Tibial nerve (tissue), 4 donors: ENCODE results near the gene OSCAR. TPM values are rescaled to one million over a fixed set of nuclear protein-coding genes. Genes with fewer than 3 reads are reported as not detected.

Source experiments
- DNase-seq, 2 donors: peaks; one replicate each; pipeline ENCODE4 v3.0.0-alpha.2; 2019; ENCODE audit warnings: low spot score in 2 of 2
- H3K27ac ChIP-seq, 4 donors: fragments of 200-600 bp; sonication (generic) in 3 of 4; one replicate each; pipeline ENCODE4 v1.5.1; 2017 to 2019; ENCODE audit warnings: mild to moderate bottlenecking in 1 of 4
- H3K27me3 ChIP-seq, 2 donors: fragments of 200-600 bp; sonication (generic) in 1 of 2; one replicate each; pipeline versions ENCODE4 v1.5.1 to v1.6.0; 2017 to 2019
- H3K36me3 ChIP-seq, 3 donors: fragments of 200-600 bp; sonication (generic); one replicate each; pipeline ENCODE4 v1.5.1; 2018 to 2019
- H3K4me1 ChIP-seq, 4 donors: fragments of 200-600 bp; sonication (generic) in 3 of 4; one replicate each; pipeline ENCODE4 v1.5.1; 2017 to 2019
- H3K4me3 ChIP-seq, 4 donors: fragments of 200-600 bp; sonication (generic) in 3 of 4; one replicate each; pipeline ENCODE4 v1.5.1; 2017 to 2019; ENCODE audit warnings: mild to moderate bottlenecking in 1 of 4, moderate library complexity in 1 of 4
- H3K9me3 ChIP-seq, 4 donors: fragments of 200-600 bp; sonication (generic) in 3 of 4; one replicate each; pipeline ENCODE4 v1.5.1; 2017 to 2019
- EP300 ChIP-seq, 2 donors: sonication (generic); formaldehyde crosslinking; IDR thresholded peaks; one replicate each; pipeline ENCODE4 v1.6.1; 2017; ENCODE audit warnings: antibody characterized with exemption in 2 of 2, mild to moderate bottlenecking in 1 of 2
- POLR2A ChIP-seq, 2 donors: fragments of 450-650 bp; IDR thresholded peaks; one replicate each; pipeline ENCODE4 v1.6.1; 2017; ENCODE audit warnings: antibody characterized with exemption in 2 of 2, mild to moderate bottlenecking in 2 of 2, moderate library complexity in 2 of 2
- WGBS, 2 donors: methylation state at CpG; one replicate each; pipeline ENCODE4 v1.1.5; 2018; 5-methylcytosine and 5-hydroxymethylcytosine counted together
- total RNA-seq, 4 donors: library from RNA; depleted of rRNA; stranded (reverse); fragments of >200 nt; gene quantifications; one replicate each; pipeline ENCODE4 v1.1.0, GENCODE V29; 2016
- TF ChIP-seq, protein P1 (sequence below), 5 experiments: fragments of 200-600 bp in 3 of 5; fragments of 450-650 bp in 2 of 5; sonication (generic) in 3 of 5; IDR thresholded peaks; one replicate each; pipeline ENCODE4 v1.5.1; 2016 to 2019; ENCODE audit warnings: antibody characterized with exemption in 5 of 5, mild to moderate bottlenecking in 3 of 5, moderate library complexity in 2 of 5

OSCAR gene
- total RNA-seq, 4 donors from 2014 or later, result 0.66 to 7.2 (median 1.9) TPM

- Histone ChIP-seq H3K4me3 (no peak overlapping the region), H3K4me1 (no peaks in the 10 kb centered on the region), H3K27me3 (no peaks in the 10 kb centered on the region), H3K9me3 (peaks cover 0 to 34% (median 0%) of the 10 kb centered on the region in 4 donors), H3K36me3 (no peaks in the 10 kb centered on the region), H3K27ac (no peak overlapping the region)
- TF ChIP-seq EP300 (IDR thresholded peaks at IDR 0.05) (no peak), POLR2A (IDR thresholded peaks at IDR 0.05) (no peak)
- TF ChIP-seq, protein P1, sequence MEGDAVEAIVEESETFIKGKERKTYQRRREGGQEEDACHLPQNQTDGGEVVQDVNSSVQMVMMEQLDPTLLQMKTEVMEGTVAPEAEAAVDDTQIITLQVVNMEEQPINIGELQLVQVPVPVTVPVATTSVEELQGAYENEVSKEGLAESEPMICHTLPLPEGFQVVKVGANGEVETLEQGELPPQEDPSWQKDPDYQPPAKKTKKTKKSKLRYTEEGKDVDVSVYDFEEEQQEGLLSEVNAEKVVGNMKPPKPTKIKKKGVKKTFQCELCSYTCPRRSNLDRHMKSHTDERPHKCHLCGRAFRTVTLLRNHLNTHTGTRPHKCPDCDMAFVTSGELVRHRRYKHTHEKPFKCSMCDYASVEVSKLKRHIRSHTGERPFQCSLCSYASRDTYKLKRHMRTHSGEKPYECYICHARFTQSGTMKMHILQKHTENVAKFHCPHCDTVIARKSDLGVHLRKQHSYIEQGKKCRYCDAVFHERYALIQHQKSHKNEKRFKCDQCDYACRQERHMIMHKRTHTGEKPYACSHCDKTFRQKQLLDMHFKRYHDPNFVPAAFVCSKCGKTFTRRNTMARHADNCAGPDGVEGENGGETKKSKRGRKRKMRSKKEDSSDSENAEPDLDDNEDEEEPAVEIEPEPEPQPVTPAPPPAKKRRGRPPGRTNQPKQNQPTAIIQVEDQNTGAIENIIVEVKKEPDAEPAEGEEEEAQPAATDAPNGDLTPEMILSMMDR (IDR thresholded peaks at IDR 0.05), result no peak
- no peak for DNase-seq
- WGBS, 2 donors, result 66 to 75% methylated on average over 9 of the region's 9 CpGs
These were observed 25.8 kb downstream of the OSCAR start for GRCh38 chr19:54074851-54075250.

GRCh38 chr19:54073829-54074228 is 26.8 kb downstream of the OSCAR start:
- Histone ChIP-seq H3K4me3 (no peak overlapping the region), H3K27me3 (no peaks in the 10 kb centered on the region), H3K27ac (no peak overlapping the region), H3K36me3 (no peaks in the 10 kb centered on the region), H3K9me3 (peaks cover 0 to 41% (median 3%) of the 10 kb centered on the region in 4 donors), H3K4me1 (no peaks in the 10 kb centered on the region)
- TF ChIP-seq EP300 (IDR thresholded peaks at IDR 0.05) (no peak), POLR2A (IDR thresholded peaks at IDR 0.05) (no peak)
- TF ChIP-seq, protein P1 (IDR thresholded peaks at IDR 0.05), result no peak
- WGBS, 2 donors, result 75 to 83% methylated on average over 10 of the region's 10 CpGs
- no peak for DNase-seq

DNA sequence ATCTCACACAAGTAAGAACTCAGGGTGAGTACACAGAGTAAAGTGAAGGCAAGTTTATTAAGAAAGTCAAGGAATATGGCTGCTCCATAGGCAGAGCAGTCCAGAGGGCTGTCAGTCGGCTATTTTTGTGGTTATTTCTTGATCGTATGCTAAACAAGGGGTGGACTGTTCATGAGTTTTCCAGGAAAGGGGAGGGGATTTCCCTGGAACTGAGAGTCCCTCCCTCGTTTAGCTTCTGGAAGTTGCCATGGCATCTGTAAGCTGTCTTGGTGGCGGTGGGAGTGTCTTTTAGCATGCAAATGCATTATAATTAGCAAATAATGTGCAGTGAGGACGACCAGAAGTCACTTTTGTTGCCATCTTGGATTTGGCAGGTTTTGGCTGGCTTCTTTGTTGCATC is 31.1 kb downstream of the OSCAR start:
- Histone ChIP-seq H3K27ac (no peak overlapping the region), H3K4me3 (no peak overlapping the region), H3K4me1 (no peaks in the 10 kb centered on the region), H3K9me3 (peaks cover 0 to 51% (median 3%) of the 10 kb centered on the region in 4 donors), H3K27me3 (no peaks in the 10 kb centered on the region), H3K36me3 (no peaks in the 10 kb centered on the region)
- WGBS, 2 donors, result 56 to 62% methylated on average over 5 of the region's 5 CpGs
- TF ChIP-seq POLR2A (IDR thresholded peaks at IDR 0.05) (no peak), EP300 (IDR thresholded peaks at IDR 0.05) (no peak)
- TF ChIP-seq, protein P1 (IDR thresholded peaks at IDR 0.05), result no peak
- no peak for DNase-seq

DNA sequence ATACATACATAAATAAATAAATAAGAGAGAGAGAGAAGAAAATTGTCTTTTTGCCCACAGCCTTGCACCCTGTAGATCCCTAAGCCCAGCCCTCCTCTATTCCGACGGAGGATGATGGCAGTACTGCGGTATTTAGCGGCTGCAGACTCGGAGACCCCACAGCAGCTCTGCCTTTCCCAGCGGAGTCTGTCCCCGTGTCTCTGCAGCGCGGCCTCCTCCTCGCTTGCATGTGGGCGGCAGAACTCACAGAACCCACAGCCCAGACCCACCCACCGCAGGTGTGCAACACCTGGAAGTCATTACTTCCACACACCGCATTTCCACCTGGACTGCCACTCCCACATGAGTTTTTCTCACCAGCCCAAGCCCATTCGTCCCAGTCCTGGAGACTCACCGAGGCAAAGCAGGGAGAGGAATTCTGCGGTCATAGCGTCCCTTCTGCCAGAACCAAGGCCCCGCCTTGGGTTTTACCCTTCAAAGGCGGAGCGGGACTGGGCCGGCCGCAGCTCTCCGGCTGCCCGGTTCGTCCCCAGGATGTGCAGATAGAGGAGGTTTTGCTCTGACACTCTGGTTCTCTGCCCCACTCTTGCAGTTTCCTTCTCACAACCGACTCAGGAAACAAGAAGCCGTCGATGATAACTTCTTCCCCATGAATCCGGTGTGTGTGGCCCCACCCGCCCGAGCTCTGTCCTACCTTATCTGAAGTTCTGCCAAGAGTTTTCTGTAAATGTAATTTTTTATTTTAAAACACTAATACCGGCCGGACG is 37.1 kb downstream of the OSCAR start, which contains the start of gene VSTM1:
TSS of gene VSTM1 (minus strand) at position 548 of the 767 bp plus-strand sequence. CDS start at position 428, 120 bp downstream.
- no peak for DNase-seq
- H3K4me3 ChIP-seq, result no peak within 1 kb of the TSS
- TF ChIP-seq POLR2A (IDR thresholded peaks at IDR 0.05) (no peak), EP300 (IDR thresholded peaks at IDR 0.05) (no peak)
- TF ChIP-seq, protein P1 (IDR thresholded peaks at IDR 0.05), result no peak
- H3K27me3 ChIP-seq, result no peaks in the 10 kb centered on the region
- H3K9me3 ChIP-seq, result peaks cover 0 to 21% (median 0%) of the 10 kb centered on the region in 4 donors
- no peak within 1 kb of the TSS for H3K27ac ChIP-seq
- no peaks in the 10 kb centered on the region for H3K4me1 ChIP-seq
- WGBS, 2 donors, result 75 to 76% methylated on average over 32 to 34 of the region's 34 CpGs
- no peaks in the 10 kb centered on the region for H3K36me3 ChIP-seq

- Histone ChIP-seq H3K27me3 (no peaks in the 10 kb centered on the region), H3K36me3 (no peaks in the 10 kb centered on the region), H3K4me1 (no peaks in the 10 kb centered on the region), H3K9me3 (peaks cover 0 to 21% (median 0%) of the 10 kb centered on the region in 4 donors), H3K4me3 (no peak overlapping the region), H3K27ac (no peak overlapping the region)
- TF ChIP-seq EP300 (IDR thresholded peaks at IDR 0.05), result no peak
- no peak for TF ChIP-seq POLR2A (IDR thresholded peaks at IDR 0.05)
- TF ChIP-seq, protein P1 (IDR thresholded peaks at IDR 0.05), result no peak
- WGBS, 2 donors, result 64 to 70% methylated on average over 9 of the region's 9 CpGs
- no peak for DNase-seq
These were observed 38.0 kb downstream of the OSCAR start for GRCh38 chr19:54062643-54063042.
